NCI-H345 (cell line): Measurements from ENCODE around the gene TEX19.
"Not testable (repeated sequence)": the region's sequence is repeated elsewhere in the genome, so short reads cannot be mapped to it uniquely, and the experiment has no call there.

Experiments used
- DNase-seq: peaks from one replicate; lab custom pipeline; 2025; lab: John Stamatoyannopoulos, UW

The TEX19 gene

GRCh38 chr17:82338858-82339633 is 20.0 kb upstream of the TEX19 start:
- no peak for DNase-seq

GRCh38 chr17:82339634-82340580 is 19.1 kb upstream of the TEX19 start:
- DNase-seq, result no peak

- no peak for DNase-seq
Observed at GRCh38 chr17:82342361-82343079, 16.5 kb upstream of the TEX19 start.

- no peak for DNase-seq
Observed at GRCh38 chr17:82343560-82343959, 15.5 kb upstream of the TEX19 start.

GRCh38 chr17:82344175-82344907 is 14.7 kb upstream of the TEX19 start:
- no peak for DNase-seq

- DNase-seq, result no peak
Observed at GRCh38 chr17:82345151-82345976, 13.7 kb upstream of the TEX19 start.

GRCh38 chr17:82346342-82347300 is 12.4 kb upstream of the TEX19 start:
- DNase-seq, result no peak

- not testable (repeated sequence) for DNase-seq
Observed at GRCh38 chr17:82347994-82348393, 11.1 kb upstream of the TEX19 start.

GRCh38 chr17:82348434-82348833 is 10.6 kb upstream of the TEX19 start:
- no peak for DNase-seq

- DNase-seq, result no peak
Observed at GRCh38 chr17:82348866-82349265, 10.2 kb upstream of the TEX19 start.

GRCh38 chr17:82349287-82349701 is 9.8 kb upstream of the TEX19 start:
- no peak for DNase-seq

- DNase-seq, result no peak
Observed at GRCh38 chr17:82350182-82351030, 8.6 kb upstream of the TEX19 start.

GRCh38 chr17:82351254-82351712 is 7.8 kb upstream of the TEX19 start:
- no peak for DNase-seq

GRCh38 chr17:82351713-82352488 is 7.1 kb upstream of the TEX19 start:
- DNase-seq, result peak; percentile 93

- no peak for DNase-seq
Observed at GRCh38 chr17:82353484-82353883, 5.6 kb upstream of the TEX19 start.

GRCh38 chr17:82354804-82355308 is 4.2 kb upstream of the TEX19 start:
- no peak for DNase-seq

- no peak for DNase-seq
Observed at GRCh38 chr17:82355770-82356427, 3.1 kb upstream of the TEX19 start.
